Effector memory CD4-positive, alpha-beta T cell (primary cell): ENCODE results near the gene TICRR.
"Not testable (repeated sequence)": the region's sequence is repeated elsewhere in the genome, so short reads cannot be mapped to it uniquely, and the experiment has no call there.

Experiments
- DNase-seq, 3 donors: peaks; one replicate each; pipeline ENCODE4 v3.0.0-alpha.2; 2020
- H3K27ac ChIP-seq: 2 replicates; pipeline ENCODE4 v1.7.0; 2013; ENCODE audit warnings: mild to moderate bottlenecking, low read length, moderate library complexity; ENCODE audit not compliant: insufficient read depth, poor library complexity, severe bottlenecking
- H3K27me3 ChIP-seq: replicated peaks from 2 replicates; pipeline ENCODE4 v1.7.0; 2013; ENCODE audit warnings: mild to moderate bottlenecking, low read length; ENCODE audit not compliant: insufficient read depth, control insufficient read depth, poor library complexity, severe bottlenecking
- H3K36me3 ChIP-seq: 2 replicates; pipeline ENCODE4 v1.7.0; 2013; ENCODE audit warnings: mild to moderate bottlenecking, low read length, moderate library complexity; ENCODE audit not compliant: control insufficient read depth, insufficient read depth
- H3K4me1 ChIP-seq: 2 replicates; pipeline ENCODE4 v1.7.0; 2013; ENCODE audit warnings: low read length, mild to moderate bottlenecking; ENCODE audit not compliant: control insufficient read depth, insufficient read depth, poor library complexity, severe bottlenecking
- H3K4me3 ChIP-seq: 2 replicates; pipeline ENCODE4 v1.7.0; 2013; ENCODE audit warnings: low read length, low read depth, mild to moderate bottlenecking; ENCODE audit not compliant: insufficient read depth, poor library complexity, severe bottlenecking
- H3K9me3 ChIP-seq: 2 replicates; pipeline ENCODE4 v1.7.0; 2013; ENCODE audit warnings: mild to moderate bottlenecking, low read length, moderate library complexity; ENCODE audit not compliant: control insufficient read depth

Gene TICRR

GRCh38 chr15:89566181-89566580 is 9.1 kb upstream of the TICRR start:
- Histone ChIP-seq H3K4me1 (no peaks in the 10 kb centered on the region), H3K36me3 (no peaks in the 10 kb centered on the region), H3K27me3 (no peaks in the 10 kb centered on the region), H3K27ac (no peak overlapping the region), H3K4me3 (no peak overlapping the region), H3K9me3 (no peaks in the 10 kb centered on the region)
- no peak for DNase-seq

DNA sequence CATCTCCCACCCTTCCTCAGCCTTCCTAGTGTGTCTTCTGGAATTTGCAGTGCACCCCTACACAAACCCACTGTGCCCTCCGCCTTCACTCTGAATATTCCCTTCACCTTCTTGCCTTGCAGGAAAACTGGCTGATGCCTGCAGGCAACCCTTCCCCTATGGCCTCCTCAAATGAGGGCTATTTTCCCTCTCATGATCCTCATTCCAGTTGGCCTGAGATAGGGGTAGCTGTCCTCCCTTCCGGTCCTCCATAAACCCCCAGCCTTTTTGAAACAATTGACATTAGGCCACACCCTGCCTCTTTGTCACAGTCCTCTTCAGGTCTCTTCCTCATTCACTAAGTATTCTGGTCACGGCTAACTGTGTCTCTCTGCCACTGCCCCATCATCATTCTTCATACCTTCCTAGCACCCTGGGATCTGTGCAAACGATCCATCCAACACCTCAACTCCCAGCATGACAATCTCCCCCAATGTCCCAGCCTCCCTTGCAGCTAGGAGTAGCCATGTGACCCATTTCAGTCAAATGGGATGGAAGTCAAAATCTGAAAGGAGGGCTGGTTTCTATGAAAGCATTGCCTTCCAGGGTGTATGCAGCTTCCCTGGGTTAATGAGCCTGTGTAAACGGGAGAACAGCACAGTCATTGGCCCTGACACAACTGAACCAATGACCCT is 8.5 kb upstream of the TICRR start:
- Histone ChIP-seq H3K36me3 (no peaks in the 10 kb centered on the region), H3K4me1 (no peaks in the 10 kb centered on the region), H3K4me3 (no peak overlapping the region), H3K9me3 (no peaks in the 10 kb centered on the region), H3K27ac (no peak overlapping the region), H3K27me3 (no peaks in the 10 kb centered on the region)
- DNase-seq: no peak

- H3K9me3 ChIP-seq: no peaks in the 10 kb centered on the region
- no peak overlapping the region for H3K4me3 ChIP-seq
- no peaks in the 10 kb centered on the region for H3K36me3 ChIP-seq
- H3K4me1 ChIP-seq: no peaks in the 10 kb centered on the region
- H3K27me3 ChIP-seq: no peaks in the 10 kb centered on the region
- H3K27ac ChIP-seq: no peak overlapping the region
- no peak for DNase-seq
These were observed 6.1 kb upstream of the TICRR start for GRCh38 chr15:89569090-89569745.

DNA sequence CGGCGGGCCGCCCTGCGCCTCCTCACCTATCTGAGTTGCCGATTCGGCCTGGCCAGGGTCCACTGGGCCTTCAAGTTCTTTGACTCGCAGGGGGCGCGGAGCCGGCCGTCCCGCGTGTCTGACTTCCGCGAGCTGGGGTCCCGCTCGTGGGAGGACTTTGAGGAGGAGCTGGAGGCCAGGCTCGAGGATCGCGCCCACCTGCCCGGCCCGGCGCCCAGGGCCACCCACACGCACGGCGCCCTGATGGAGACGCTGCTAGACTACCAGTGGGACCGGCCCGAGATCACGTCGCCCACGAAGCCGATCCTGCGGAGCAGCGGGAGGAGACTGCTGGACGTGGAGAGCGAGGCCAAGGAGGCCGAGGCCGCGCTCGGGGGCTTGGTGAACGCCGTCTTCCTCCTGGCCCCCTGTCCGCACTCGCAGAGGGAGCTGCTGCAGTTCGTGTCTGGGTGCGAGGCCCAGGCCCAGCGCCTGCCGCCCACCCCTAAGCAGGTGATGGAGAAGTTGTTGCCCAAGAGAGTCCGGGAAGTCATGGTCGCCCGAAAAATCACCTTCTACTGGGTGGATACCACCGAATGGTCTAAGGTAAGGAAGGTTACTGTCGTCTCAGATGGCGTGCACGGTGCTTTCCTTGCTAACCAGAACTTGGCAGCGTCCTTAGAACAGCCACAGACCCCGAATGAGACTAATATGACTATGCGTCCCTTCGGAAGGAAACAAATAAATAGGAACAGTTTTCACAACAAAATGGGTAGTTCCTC is 567 bp downstream of the TICRR start:
- H3K9me3 ChIP-seq: no peaks in the 10 kb centered on the region
- peak overlapping the region; percentile 94 for H3K4me3 ChIP-seq
- peak overlapping the region; percentile 31 for H3K27ac ChIP-seq
- DNase-seq: no peak
- no peaks in the 10 kb centered on the region for H3K36me3 ChIP-seq
- H3K27me3 ChIP-seq: no peaks in the 10 kb centered on the region
- H3K4me1 ChIP-seq: peaks cover 5% of the 10 kb centered on the region

- H3K9me3 ChIP-seq: no peaks in the 10 kb centered on the region
- H3K4me1 ChIP-seq: peaks cover 5% of the 10 kb centered on the region
- H3K27me3 ChIP-seq: no peaks in the 10 kb centered on the region
- peak overlapping the region; percentile 94 for H3K4me3 ChIP-seq
- H3K27ac ChIP-seq: no peak overlapping the region
- H3K36me3 ChIP-seq: no peaks in the 10 kb centered on the region
- DNase-seq: no peak
These were observed 1.1 kb downstream of the TICRR start for GRCh38 chr15:89576417-89576773.

DNA sequence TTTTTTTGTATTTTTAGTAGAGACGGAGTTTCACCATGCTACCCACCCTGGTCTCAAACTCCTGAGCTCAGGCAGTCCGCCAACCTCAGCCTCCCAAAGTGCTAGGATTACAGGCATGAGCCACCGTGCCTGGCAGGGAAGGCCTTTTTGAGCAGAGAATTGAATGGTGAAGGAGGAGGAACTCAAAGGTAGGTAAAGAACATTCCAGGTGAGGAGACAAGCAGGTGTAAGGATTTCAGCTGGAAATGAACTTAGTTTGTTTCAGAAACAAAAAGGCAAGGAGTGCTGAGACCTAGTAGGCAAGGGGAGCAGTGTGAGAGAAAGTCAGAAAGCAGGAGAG is 2.5 kb downstream of the TICRR start:
- Histone ChIP-seq H3K4me1 (peaks cover 5% of the 10 kb centered on the region), H3K27me3 (no peaks in the 10 kb centered on the region), H3K27ac (no peak overlapping the region), H3K9me3 (no peaks in the 10 kb centered on the region), H3K36me3 (no peaks in the 10 kb centered on the region), H3K4me3 (no peak overlapping the region)
- no peak for DNase-seq

DNA sequence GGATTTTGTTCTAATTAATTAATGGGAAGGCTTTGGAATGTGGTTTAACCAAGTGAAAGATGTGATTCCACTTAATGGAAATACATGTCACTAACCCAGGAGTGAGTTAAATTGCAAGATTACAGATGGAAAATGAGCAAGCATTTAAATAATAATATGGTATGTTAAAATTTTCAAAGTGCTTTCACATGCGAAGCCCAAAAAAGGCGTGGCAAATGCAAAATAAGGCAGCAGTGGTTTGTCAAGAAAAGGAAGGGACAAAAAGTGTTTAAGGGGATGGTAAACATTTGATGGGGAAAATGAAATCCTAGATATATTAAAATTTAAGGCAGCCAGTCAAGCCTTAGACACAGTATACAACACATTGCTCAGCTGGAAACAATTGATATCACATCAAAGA is 2.9 kb downstream of the TICRR start:
- Histone ChIP-seq H3K4me3 (no peak overlapping the region), H3K27me3 (no peaks in the 10 kb centered on the region), H3K4me1 (peaks cover 5% of the 10 kb centered on the region), H3K36me3 (no peaks in the 10 kb centered on the region), H3K27ac (no peak overlapping the region), H3K9me3 (no peaks in the 10 kb centered on the region)
- DNase-seq: no peak

DNA sequence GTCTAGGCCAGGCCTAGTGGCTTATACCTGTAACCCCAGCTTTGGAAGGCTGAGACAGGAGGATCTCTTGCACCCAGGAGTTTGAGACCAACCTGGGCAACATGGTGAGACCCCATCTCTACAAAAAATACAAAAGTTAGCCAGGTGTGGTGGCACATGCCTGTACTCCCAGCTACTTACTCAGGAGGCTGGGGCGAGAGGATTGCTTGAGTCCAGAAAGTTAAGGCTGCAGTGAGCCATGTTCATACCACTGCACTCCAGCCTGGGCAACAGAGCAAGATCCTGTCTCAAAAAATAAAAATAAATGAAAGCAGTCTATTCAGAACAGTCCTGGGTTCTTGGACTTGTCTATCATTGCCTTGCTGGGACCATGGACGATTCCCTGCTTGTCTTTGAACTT is 5.5 kb downstream of the TICRR start:
- not testable (repeated sequence) for H3K27me3 ChIP-seq, H3K4me3 ChIP-seq, DNase-seq, H3K9me3 ChIP-seq, H3K36me3 ChIP-seq, H3K4me1 ChIP-seq, H3K27ac ChIP-seq

GRCh38 chr15:89586651-89587050 is 11.4 kb downstream of the TICRR start:
- H3K27ac ChIP-seq: no peak overlapping the region
- no peaks in the 10 kb centered on the region for H3K9me3 ChIP-seq
- DNase-seq: no peak
- no peaks in the 10 kb centered on the region for H3K27me3 ChIP-seq
- no peak overlapping the region for H3K4me3 ChIP-seq
- H3K4me1 ChIP-seq: no peaks in the 10 kb centered on the region
- H3K36me3 ChIP-seq: no peaks in the 10 kb centered on the region

DNA sequence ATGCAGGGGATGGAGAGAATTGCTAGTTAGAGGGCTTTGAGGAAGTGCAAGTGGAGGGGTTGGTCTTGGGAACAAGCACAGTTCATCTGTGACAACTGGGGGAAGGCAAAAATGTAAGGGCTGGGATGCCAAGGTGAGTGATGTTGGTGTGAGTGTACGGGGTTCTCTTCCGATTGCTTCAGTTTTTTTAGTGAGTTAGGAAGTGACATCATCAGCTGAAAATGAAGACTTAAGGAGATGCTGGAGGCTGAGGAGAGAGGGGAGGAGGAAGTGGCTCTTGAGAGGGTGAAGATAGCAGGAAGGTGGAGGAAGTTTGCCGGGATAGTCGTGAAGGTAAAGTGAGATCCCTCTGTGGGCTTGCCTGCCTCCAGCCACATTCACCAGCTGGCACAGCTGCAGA is 12.7 kb downstream of the TICRR start:
- no peak overlapping the region for H3K4me3 ChIP-seq
- H3K9me3 ChIP-seq: no peaks in the 10 kb centered on the region
- no peak overlapping the region for H3K27ac ChIP-seq
- no peaks in the 10 kb centered on the region for H3K36me3 ChIP-seq
- DNase-seq: no peak
- H3K27me3 ChIP-seq: no peaks in the 10 kb centered on the region
- H3K4me1 ChIP-seq: no peaks in the 10 kb centered on the region
